ENCODE measurements around the gene ADI1.
A peak's percentile ranks its signal among the peaks of the same experiment; 100 is the strongest.

Gene ADI1

DNA sequence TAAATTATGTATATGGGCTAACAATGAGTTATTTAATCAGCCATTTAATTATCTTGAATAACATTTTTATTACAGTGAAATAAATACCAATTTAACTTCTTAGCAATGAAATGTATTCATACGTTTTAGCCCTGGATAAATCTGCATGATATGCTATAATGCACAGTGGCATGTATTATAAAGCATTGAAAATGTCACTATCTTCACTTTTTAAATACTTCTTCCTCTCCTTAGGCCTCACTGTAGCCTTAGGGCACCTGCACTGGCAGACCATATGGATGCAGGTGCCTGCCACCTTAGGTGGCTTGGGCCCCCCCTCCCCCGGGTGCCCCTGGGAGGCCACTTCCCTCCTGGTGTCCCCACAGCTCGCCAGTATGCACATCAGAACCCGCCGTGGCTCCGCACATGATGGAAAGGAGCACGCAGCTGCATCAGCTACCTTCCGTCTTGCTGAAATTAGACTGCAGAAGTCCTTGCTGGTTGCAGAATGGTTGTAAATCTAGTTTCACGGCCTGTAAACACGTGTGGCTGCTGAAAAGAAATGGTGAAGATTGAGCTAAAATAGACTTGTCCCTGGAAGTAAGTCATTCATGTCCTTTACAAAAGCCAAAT, 56.7 kb downstream of the ADI1 start:
- no peak for DNase-seq (ENCODE audit: low spot score)
- peak; percentile 19 for TF ChIP-seq CTCF (IDR thresholded peaks at IDR 0.05)
- Histone ChIP-seq H3K27ac (no peak overlapping the region), H3K4me3 (no peak overlapping the region)

- peak overlapping the region; percentile 29 to 82 for H3K27ac ChIP-seq
- H3K4me3 ChIP-seq: peak overlapping the region; percentile 29
- no peak for DNase-seq (ENCODE audit: low spot score)
- TF ChIP-seq CTCF (IDR thresholded peaks at IDR 0.05): peak; percentile 84
Observed at GRCh38 chr2:3461801-3462492, 57.4 kb downstream of the ADI1 start.

DNA sequence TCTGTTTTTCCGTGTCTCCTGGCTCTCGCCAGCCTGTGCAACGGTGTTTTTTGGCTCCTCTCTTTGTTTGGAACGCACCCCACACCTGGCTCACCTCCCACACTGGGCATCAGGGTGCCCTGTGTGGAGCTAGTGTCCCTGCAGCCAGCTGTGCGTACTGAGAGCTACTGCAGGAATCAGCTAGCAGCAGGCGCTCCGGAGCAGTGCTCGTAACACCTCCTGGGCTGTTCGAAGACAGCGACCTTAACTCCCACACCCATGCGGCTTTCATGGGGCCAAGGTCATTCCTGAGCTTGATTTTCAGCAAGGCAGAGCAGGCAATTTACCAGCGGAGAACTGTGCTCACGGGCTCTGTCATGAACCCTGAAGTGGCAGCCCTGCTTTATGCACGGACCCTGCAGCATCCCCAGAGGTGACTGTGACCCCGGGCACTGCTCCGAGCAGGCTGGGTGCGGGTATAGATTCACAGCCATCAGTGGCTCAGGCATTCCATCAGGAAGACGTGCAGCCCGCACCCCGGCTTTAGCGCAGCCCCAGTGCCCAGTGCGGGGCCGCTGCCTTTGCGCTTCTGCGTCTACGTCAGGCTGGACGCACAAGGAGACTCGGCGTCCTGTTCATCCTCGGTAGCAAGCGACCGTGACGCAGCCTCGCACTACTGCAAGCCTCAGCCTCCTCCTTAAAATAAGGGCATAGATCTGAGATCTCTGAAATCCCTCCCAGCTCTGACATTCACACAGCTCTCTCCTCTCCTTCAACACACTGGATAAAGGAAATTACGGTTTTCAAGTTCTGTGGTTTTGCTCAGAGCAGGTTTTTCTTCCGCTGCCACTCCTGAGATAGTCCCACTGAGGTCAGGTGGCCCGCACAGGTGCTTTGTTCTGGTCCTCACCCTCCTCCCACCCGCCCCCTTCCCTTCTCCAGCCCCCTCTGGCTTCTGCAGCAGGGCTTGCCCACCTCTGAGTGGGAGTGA, 58.2 kb downstream of the ADI1 start:
- DNase-seq (ENCODE audit: low spot score): peak; percentile 67
- no peak for TF ChIP-seq CTCF (IDR thresholded peaks at IDR 0.05)
- Histone ChIP-seq H3K4me3 (no peak overlapping the region), H3K27ac (peak overlapping the region; percentile 29 to 82)

DNA sequence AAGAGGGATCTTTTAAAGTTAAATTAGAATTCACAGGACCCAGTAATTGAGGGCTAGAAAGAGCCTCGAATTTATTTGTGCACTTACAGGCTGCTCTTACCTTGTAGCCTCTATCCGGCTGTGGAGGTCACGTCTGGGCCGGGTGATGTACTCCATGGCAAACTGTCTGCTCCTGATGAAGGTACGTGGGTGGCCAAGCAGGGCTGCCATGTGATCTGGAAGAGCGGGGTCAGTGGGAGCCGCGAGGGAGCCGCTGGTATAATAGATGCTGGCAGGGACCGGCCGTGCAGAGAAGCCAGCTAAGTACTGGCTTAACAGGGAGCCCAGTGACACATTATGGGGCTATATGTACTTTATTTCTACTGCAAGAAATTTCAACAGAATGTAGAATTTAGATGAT, 59.2 kb downstream of the ADI1 start:
- no peak for DNase-seq (ENCODE audit: low spot score)
- no peak overlapping the region for H3K4me3 ChIP-seq
- TF ChIP-seq CTCF (IDR thresholded peaks at IDR 0.05): no peak
- H3K27ac ChIP-seq: no peak overlapping the region

- Histone ChIP-seq H3K4me3 (no peak overlapping the region), H3K27ac (no peak overlapping the region)
- DNase-seq (ENCODE audit: low spot score): no peak
- no peak for TF ChIP-seq CTCF (IDR thresholded peaks at IDR 0.05)
Observed at GRCh38 chr2:3459185-3460015, 59.9 kb downstream of the ADI1 start.

DNA sequence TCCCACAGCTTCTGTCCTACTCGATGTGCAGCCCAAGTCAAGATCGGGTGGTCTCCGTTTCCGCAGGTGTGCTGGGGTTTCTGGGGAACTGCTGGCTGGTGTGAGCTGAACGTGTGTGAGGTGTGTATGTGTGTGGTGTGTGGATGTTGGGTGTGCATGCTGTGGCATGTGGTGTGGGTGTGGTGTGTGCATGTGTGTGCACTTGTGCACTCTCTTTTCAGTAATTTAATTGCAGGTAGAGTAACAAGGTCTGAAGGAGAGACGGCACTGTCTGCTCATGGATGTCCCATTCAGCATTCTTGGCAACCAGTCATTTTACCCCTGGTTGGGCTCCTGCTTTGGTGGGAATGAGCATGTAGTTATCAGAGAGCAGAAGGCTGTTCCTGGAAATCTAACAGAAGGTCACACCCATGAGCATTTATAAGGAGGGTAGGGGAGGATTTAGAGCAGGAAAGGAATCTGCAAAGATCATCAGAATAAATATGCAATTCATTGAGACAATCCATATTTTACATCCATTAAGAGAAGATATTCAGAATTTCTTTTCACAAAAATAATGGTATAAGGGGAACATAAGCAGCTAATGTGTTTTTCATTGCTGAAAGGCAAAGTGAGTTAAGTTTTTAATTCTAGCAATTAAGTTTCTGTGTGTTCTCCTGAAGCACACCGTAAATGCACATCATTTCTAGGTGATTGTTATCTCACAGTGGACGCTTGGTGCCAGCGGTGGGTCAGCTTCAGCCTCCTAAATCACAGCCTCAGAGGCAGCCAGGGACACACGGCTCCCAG, 60.7 kb downstream of the ADI1 start:
- H3K27ac ChIP-seq: no peak overlapping the region
- no peak for TF ChIP-seq CTCF (IDR thresholded peaks at IDR 0.05)
- H3K4me3 ChIP-seq: no peak overlapping the region
- no peak for DNase-seq (ENCODE audit: low spot score)

All from coronary artery (tissue), 2 donors.